CD4-positive, alpha-beta memory T cell (primary cell): ENCODE data around the gene CHST11. TPM values are rescaled to one million over a fixed set of nuclear protein-coding genes. Genes with fewer than 3 reads are reported as not detected.

Experiments
- CTCF ChIA-PET: fragments of 350-600 bp; sonication (Branson Sonifier 250); formaldehyde crosslinking; loops from one replicate; lab custom pipeline; 2021; ENCODE audit warnings: inconsistent platforms; ENCODE audit not compliant: partially characterized antibody; lab: Charles Lee
- POLR2A ChIA-PET: fragments of 350-600 bp; sonication (Branson Sonifier 250); formaldehyde crosslinking; loops from one replicate; lab custom pipeline; 2021; ENCODE audit not compliant: partially characterized antibody; lab: Charles Lee
- DNase-seq, 5 donors: peaks; one replicate each; pipeline versions ENCODE4 v3.0.0 to v3.0.0-alpha.2; 2020 to 2022; ENCODE audit warnings: mixed read lengths in 1 of 5
- H3K27ac ChIP-seq: one replicate; pipeline ENCODE4 v1.7.0; 2013; ENCODE audit warnings: low read depth, low read length
- H3K27me3 ChIP-seq: 2 replicates; pipeline ENCODE4 v1.7.0; 2013; ENCODE audit warnings: mild to moderate bottlenecking, low read length, moderate library complexity; ENCODE audit not compliant: insufficient read depth
- H3K36me3 ChIP-seq: 2 replicates; pipeline ENCODE4 v1.7.0; 2013; ENCODE audit warnings: mild to moderate bottlenecking, low read length, moderate library complexity; ENCODE audit not compliant: insufficient read depth
- H3K4me1 ChIP-seq: 2 replicates; pipeline ENCODE4 v1.7.0; 2013; ENCODE audit warnings: mild to moderate bottlenecking, low read length, moderate library complexity; ENCODE audit not compliant: insufficient read depth
- H3K4me3 ChIP-seq, 2 donors: one replicate each; pipeline ENCODE4 v1.7.0; 2013; ENCODE audit warnings: low read length in 2 of 2, mild to moderate bottlenecking in 1 of 2
- H3K9me3 ChIP-seq, 2 donors: one replicate each; pipeline ENCODE4 v1.7.0; 2013; ENCODE audit warnings: low read length in 2 of 2, control low read depth in 1 of 2; ENCODE audit not compliant: control insufficient read depth in 1 of 2
- H3K27ac Mint-ChIP-seq, 7 donors: one replicate each; pipeline ENCODE4 v1.8.0; 2020 to 2021; ENCODE audit warnings: mixed read lengths in 7 of 7, mild to moderate bottlenecking in 6 of 7, inconsistent platforms in 3 of 7, moderate library complexity in 3 of 7
- H3K27me3 Mint-ChIP-seq, 2 donors: one replicate each; pipeline ENCODE4 v1.8.0; 2020 to 2021; ENCODE audit warnings: mixed read lengths in 2 of 2
- H3K36me3 Mint-ChIP-seq, 2 donors: one replicate each; pipeline ENCODE4 v1.8.0; 2020 to 2021; ENCODE audit warnings: mixed read lengths in 2 of 2, inconsistent platforms in 1 of 2, mild to moderate bottlenecking in 1 of 2
- H3K4me1 Mint-ChIP-seq, 4 donors: one replicate each; pipeline ENCODE4 v1.8.0; 2020 to 2021; ENCODE audit warnings: mixed read lengths in 4 of 4, mild to moderate bottlenecking in 1 of 4
- H3K4me3 Mint-ChIP-seq, 8 donors: one replicate each; pipeline ENCODE4 v1.8.0; 2020 to 2021; ENCODE audit warnings: mixed read lengths in 8 of 8, mild to moderate bottlenecking in 7 of 8, moderate library complexity in 6 of 8, inconsistent platforms in 3 of 8
- H3K9me3 Mint-ChIP-seq, 8 donors: one replicate each; pipeline ENCODE4 v1.8.0; 2020 to 2021; ENCODE audit warnings: mixed read lengths in 8 of 8, mild to moderate bottlenecking in 5 of 8, inconsistent platforms in 3 of 8, moderate library complexity in 1 of 8
- intact Hi-C: fragments of 100-400 bp; cut with micrococcal nuclease; formaldehyde crosslinking; loops from one replicate; pipeline ENCODE4 v1.15.1; 2023
- polyA plus RNA-seq, 2 donors: library from polyadenylated mRNA; unstranded; fragments of 300-500 nt; fragmentation: Illumina TruSeq; gene quantifications; one replicate each; pipeline ENCODE4 v1.2.3, GENCODE V29; 2021
- total RNA-seq, 2 experiments: library from RNA; stranded (reverse); gene quantifications; one replicate each; pipeline ENCODE4 v1.2.3, GENCODE V29; 2021

CHST11 gene
- total and polyA plus RNA-seq, 4 experiments from 2014 or later: 55.1 to 64.6 (median 59.8) TPM

DNA sequence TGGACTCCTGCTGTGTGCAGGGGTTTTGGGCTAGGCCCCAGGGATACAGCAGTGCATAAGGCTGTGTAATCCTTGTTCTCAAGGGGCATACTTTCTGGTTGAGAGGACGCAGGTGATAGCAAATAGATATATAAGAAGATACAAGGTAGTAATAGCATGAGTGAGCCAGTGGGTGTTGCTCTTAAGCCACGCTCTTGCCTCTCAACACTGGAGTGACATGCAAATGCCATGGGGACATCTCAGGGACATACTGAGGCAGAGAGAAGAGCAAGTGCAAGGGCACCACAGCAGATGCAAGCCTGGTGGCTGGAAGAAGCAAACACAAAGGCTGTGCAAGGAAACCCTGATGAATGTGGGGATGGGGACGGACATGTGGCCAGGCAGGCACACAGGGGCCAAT, 223.3 kb downstream of the CHST11 start:
- H3K4me1 ChIP-seq: peaks cover 53% of the 10 kb centered on the region
- H3K27ac Mint-ChIP-seq: peak overlapping the region in 5 of 7 donors; percentile 2 to 86 (median 82)
- H3K27me3 ChIP-seq: no peaks in the 10 kb centered on the region
- ChIA-PET CTCF (interaction anchor here (1.5 to 1.7 kb wide), 2 partner anchors 298 to 373 kb away, joined by 3 to 6 read pairs; no protein-coding TSS in a partner anchor), POLR2A (no interaction called here)
- H3K9me3 ChIP-seq: no peaks in the 10 kb centered on the region
- DNase-seq: peak in 4 of 5 donors; percentile 36 to 51 (median 39)
- H3K36me3 Mint-ChIP-seq: no peaks in the 10 kb centered on the region
- H3K4me1 Mint-ChIP-seq: peaks cover 48 to 83% (median 65%) of the 10 kb centered on the region in 4 donors
- H3K4me3 ChIP-seq: no peak overlapping the region
- intact Hi-C loops: loop anchor here (1.0 to 5.0 kb wide), 4 partner anchors 197 to 373 kb away; no protein-coding TSS in a partner anchor
- H3K9me3 Mint-ChIP-seq: no peaks in the 10 kb centered on the region
- no peaks in the 10 kb centered on the region for H3K36me3 ChIP-seq
- no peaks in the 10 kb centered on the region for H3K27me3 Mint-ChIP-seq
- peak overlapping the region in 3 of 8 donors; percentile 14 to 45 (median 17) for H3K4me3 Mint-ChIP-seq
- no peak overlapping the region for H3K27ac ChIP-seq

DNA sequence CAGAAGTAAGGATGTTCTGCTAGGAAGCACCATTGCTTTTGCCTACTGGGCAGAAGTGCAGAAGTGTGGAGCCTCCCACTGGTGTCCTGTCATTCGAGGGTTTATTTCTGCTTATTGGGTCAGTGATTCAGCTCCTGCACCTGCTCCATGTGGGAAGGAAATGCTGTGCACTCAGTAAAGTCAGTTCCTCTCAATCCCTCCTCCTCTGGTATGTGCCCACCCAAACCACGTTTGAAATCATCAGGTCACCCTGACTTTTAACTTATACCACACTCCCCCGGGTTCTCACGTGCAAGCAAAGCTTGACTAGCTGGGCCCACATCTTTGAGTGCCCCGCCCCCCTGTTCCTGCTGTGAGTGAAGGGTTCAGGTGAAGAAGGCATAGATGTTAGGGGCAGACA, 223.7 kb downstream of the CHST11 start:
- H3K27ac Mint-ChIP-seq: peak overlapping the region in 6 of 7 donors; percentile 4 to 85 (median 60)
- DNase-seq: no peak
- H3K27ac ChIP-seq: no peak overlapping the region
- H3K4me1 Mint-ChIP-seq: peaks cover 51 to 87% (median 67%) of the 10 kb centered on the region in 4 donors
- intact Hi-C loops: loop anchor here (1.0 to 5.0 kb wide), 4 partner anchors 197 to 373 kb away; no protein-coding TSS in a partner anchor
- no peaks in the 10 kb centered on the region for H3K27me3 ChIP-seq
- CTCF ChIA-PET: interaction anchor here (1.0 kb wide), 1 partner anchor 299 kb away, joined by 3 read pairs; no protein-coding TSS in a partner anchor
- H3K4me3 ChIP-seq: no peak overlapping the region
- peak overlapping the region in 3 of 8 donors; percentile 14 to 45 (median 17) for H3K4me3 Mint-ChIP-seq
- H3K9me3 ChIP-seq: no peaks in the 10 kb centered on the region
- no peaks in the 10 kb centered on the region for H3K36me3 Mint-ChIP-seq
- no peaks in the 10 kb centered on the region for H3K27me3 Mint-ChIP-seq
- no peaks in the 10 kb centered on the region for H3K9me3 Mint-ChIP-seq
- no peaks in the 10 kb centered on the region for H3K36me3 ChIP-seq
- POLR2A ChIA-PET: interaction anchor here (0.5 to 1.0 kb wide), 2 partner anchors 31 to 223 kb away, joined by 3 read pairs; partner anchors contain the start of gene CHST11
- H3K4me1 ChIP-seq: peaks cover 54% of the 10 kb centered on the region

DNA sequence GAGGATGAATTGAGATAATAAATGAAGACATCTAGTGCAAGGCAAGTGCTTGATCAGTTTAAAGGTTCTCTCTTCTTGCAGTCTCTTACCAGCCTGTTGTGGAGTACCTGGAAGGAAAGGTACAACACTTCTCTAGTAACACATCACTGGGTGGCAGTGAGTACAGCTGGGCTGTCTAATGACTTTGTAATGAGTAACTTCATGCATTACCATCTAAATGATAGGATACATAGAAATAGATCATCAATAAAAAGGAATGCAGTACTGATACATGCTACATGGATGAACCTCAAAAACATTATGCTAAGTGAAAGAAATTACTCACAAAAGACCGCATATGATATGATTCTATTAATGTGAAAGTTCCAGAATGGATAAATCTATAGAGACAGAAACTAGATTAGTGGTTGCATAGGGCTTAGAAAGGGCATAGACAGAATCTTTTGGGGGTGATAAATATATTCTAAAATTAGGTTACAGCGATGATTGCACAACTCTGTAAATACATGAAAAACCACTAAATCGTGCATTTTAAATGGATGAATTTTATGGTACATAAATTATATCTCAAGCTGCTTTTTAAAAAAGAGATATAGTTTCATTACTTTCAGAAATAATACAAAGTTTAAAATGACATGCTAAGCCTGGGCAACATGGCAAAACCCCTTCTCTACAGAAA, 224.4 kb downstream of the CHST11 start:
- no peak for DNase-seq
- H3K36me3 ChIP-seq: no peaks in the 10 kb centered on the region
- Mint-ChIP-seq H3K27ac (peak overlapping the region; percentile 3 to 85 (median 55)), H3K4me3 (peak overlapping the region in 4 of 8 donors; percentile 4 to 53 (median 22)), H3K4me1 (peaks cover 51 to 93% (median 70%) of the 10 kb centered on the region in 4 donors), H3K9me3 (no peaks in the 10 kb centered on the region), H3K27me3 (no peaks in the 10 kb centered on the region), H3K36me3 (no peaks in the 10 kb centered on the region)
- H3K27me3 ChIP-seq: no peaks in the 10 kb centered on the region
- intact Hi-C loops: loop anchor here (2.0 to 5.0 kb wide), 2 partner anchors 276 to 299 kb away; no protein-coding TSS in a partner anchor
- peaks cover 60% of the 10 kb centered on the region for H3K4me1 ChIP-seq
- no peak overlapping the region for H3K4me3 ChIP-seq
- no peak overlapping the region for H3K27ac ChIP-seq
- H3K9me3 ChIP-seq: no peaks in the 10 kb centered on the region
- ChIA-PET CTCF (interaction anchor here (0.8 to 1.0 kb wide), 4 partner anchors 109 to 361 kb away, joined by 3 to 4 read pairs (median 3); no protein-coding TSS in a partner anchor), POLR2A (interaction anchor here (0.5 to 1.0 kb wide), 4 partner anchors 31 to 392 kb away, joined by 3 to 5 read pairs (median 3); partner anchors contain the start of gene CHST11)

DNA sequence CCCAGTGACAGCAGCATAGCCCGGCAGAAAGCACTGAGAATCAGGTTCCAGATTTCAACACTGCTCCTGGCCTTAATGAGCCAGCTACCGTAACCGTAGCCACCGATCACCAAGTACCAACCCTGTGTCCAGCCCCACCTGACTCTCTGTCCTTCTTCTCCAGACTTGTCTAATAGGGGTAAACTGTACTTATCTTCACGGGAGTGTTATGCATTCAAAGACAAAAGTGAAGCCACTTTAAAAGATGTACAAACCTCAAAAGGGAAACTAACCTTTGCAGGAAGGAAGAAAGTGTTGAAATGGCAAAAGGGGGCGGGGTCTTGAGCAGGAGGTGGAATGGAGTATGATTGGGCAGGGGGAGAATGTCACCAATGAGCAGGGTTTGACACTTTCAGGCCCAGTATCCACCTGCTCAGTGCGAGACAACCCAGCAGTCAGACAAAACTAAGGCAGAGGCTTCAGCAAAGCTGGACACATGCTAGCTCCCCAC, 226.1 kb downstream of the CHST11 start:
- intact Hi-C loops: loop anchor here (2.0 to 5.0 kb wide), 2 partner anchors 38 to 301 kb away; no protein-coding TSS in a partner anchor
- DNase-seq: peak; percentile 74 to 88 (median 78)
- ChIA-PET CTCF (interaction anchor here (1.0 kb wide), 1 partner anchor 14 kb away, joined by 3 read pairs; no protein-coding TSS in a partner anchor), POLR2A (interaction anchor here (0.6 kb wide), 1 partner anchor 283 kb away, joined by 3 read pairs; no protein-coding TSS in a partner anchor)
- Mint-ChIP-seq H3K4me3 (peak overlapping the region; percentile 51 to 77 (median 66)), H3K4me1 (peaks cover 55 to 94% (median 75%) of the 10 kb centered on the region in 4 donors), H3K36me3 (no peaks in the 10 kb centered on the region), H3K27me3 (no peaks in the 10 kb centered on the region), H3K27ac (peak overlapping the region; percentile 24 to 88 (median 85)), H3K9me3 (no peaks in the 10 kb centered on the region)
- H3K4me1 ChIP-seq: peaks cover 76% of the 10 kb centered on the region
- no peaks in the 10 kb centered on the region for H3K9me3 ChIP-seq
- peak overlapping the region in 1 of 2 donors; percentile 26 for H3K4me3 ChIP-seq
- H3K36me3 ChIP-seq: no peaks in the 10 kb centered on the region
- H3K27me3 ChIP-seq: no peaks in the 10 kb centered on the region
- peak overlapping the region; percentile 61 for H3K27ac ChIP-seq

DNA sequence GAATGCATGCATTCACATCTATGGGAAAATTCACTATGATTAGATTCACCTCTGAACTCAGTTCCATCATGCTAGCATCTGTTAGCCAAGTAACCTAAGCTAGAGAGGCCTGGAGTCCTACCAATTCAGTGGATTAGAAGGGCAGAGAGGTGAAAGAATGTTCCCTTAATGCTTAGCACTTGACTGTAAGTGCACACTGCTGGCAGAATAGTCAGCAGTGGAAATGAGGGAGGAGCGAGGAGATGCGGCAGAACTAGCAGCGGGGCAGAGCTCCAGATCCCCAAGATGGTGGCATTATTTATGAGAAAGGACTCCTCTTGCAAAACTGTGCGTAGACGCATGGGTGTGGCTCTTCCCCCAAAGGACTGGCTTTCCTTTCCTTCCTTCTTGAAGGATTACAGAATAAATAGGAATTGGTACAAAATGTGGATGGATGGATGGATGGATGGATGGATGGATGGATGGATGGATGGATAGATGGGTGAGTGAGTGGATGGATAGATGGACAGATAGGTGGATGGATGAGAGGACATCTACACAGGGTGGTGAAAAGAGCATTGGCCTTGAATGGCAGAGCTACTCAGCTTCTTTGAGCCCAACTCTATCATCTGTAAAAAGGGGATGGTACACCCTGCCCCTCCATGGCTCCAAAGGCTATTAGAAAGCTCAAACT, 227.2 kb downstream of the CHST11 start:
- H3K27me3 ChIP-seq: no peaks in the 10 kb centered on the region
- H3K4me3 Mint-ChIP-seq: peak overlapping the region in 4 of 8 donors; percentile 1 to 65 (median 12)
- POLR2A ChIA-PET: interaction anchor here (1.1 to 1.3 kb wide), 3 partner anchors 12 to 369 kb away, joined by 3 read pairs; no protein-coding TSS in a partner anchor
- CTCF ChIA-PET: interaction anchor here (0.7 to 1.2 kb wide), 2 partner anchors 79 to 227 kb away, joined by 3 to 4 read pairs; partner anchors contain the start of gene CHST11
- H3K9me3 Mint-ChIP-seq: no peaks in the 10 kb centered on the region
- H3K4me1 ChIP-seq: peaks cover 80% of the 10 kb centered on the region
- peak overlapping the region in 6 of 7 donors; percentile 10 to 77 (median 34) for H3K27ac Mint-ChIP-seq
- H3K9me3 ChIP-seq: no peaks in the 10 kb centered on the region
- DNase-seq: no peak
- intact Hi-C loops: loop anchor here (2.0 to 5.0 kb wide), 2 partner anchors 37 to 302 kb away; no protein-coding TSS in a partner anchor
- H3K36me3 ChIP-seq: no peaks in the 10 kb centered on the region
- peaks cover 0 to 2% of the 10 kb centered on the region in 2 donors for H3K36me3 Mint-ChIP-seq
- H3K4me1 Mint-ChIP-seq: peaks cover 60 to 95% (median 78%) of the 10 kb centered on the region in 4 donors
- no peaks in the 10 kb centered on the region for H3K27me3 Mint-ChIP-seq
- no peak overlapping the region for H3K4me3 ChIP-seq
- no peak overlapping the region for H3K27ac ChIP-seq

DNA sequence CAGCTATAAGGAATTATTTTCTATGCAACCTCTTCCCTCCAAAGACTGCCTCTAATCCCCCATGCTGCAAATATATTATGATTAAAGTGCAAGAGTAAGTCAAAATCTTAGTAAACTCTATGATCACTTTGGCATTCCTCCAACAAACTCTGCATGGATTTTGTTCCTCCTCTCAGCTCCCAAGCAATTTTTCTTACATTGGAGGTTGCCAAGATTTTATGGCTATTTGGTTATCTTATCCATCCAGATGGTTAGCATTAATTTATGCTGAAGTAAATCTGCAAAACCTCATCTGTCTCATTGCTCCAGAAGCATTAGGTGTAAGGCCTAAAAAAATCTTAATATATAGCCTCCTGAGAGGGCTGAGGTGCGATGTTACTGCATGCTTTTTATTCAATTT, 228.1 kb downstream of the CHST11 start:
- POLR2A ChIA-PET: interaction anchor here (1.1 to 1.3 kb wide), 2 partner anchors 302 to 368 kb away, joined by 3 read pairs; no protein-coding TSS in a partner anchor

More for the DNA sequence above, 228.1 kb downstream of the CHST11 start:
- CTCF ChIA-PET: interaction anchor here (1.0 to 1.2 kb wide), 2 partner anchors 228 to 303 kb away, joined by 3 read pairs; partner anchors contain the start of gene CHST11
- Histone ChIP-seq H3K27ac (no peak overlapping the region), H3K4me1 (peaks cover 82% of the 10 kb centered on the region), H3K27me3 (no peaks in the 10 kb centered on the region), H3K4me3 (no peak overlapping the region), H3K9me3 (no peaks in the 10 kb centered on the region), H3K36me3 (peaks cover 5% of the 10 kb centered on the region)
- H3K4me3 Mint-ChIP-seq: no peak overlapping the region
- no peak for DNase-seq
- intact Hi-C loops: loop anchor here (5.0 kb wide), 1 partner anchor 303 kb away; no protein-coding TSS in a partner anchor
- H3K27me3 Mint-ChIP-seq: no peaks in the 10 kb centered on the region
- peaks cover 58 to 96% (median 77%) of the 10 kb centered on the region in 4 donors for H3K4me1 Mint-ChIP-seq
- peak overlapping the region in 2 of 7 donors; percentile 57 to 63 for H3K27ac Mint-ChIP-seq
- H3K9me3 Mint-ChIP-seq: no peaks in the 10 kb centered on the region
- H3K36me3 Mint-ChIP-seq: peaks cover 0 to 2% of the 10 kb centered on the region in 2 donors
